ENCODE data around the gene KTI12.
"Not testable (repeated sequence)": the region's sequence is repeated elsewhere in the genome, so short reads cannot be mapped to it uniquely, and the experiment has no call there.

The KTI12 gene

GRCh38 chr1:52041551-52042185 lies 8.1 kb upstream of the KTI12 start:
- DNase-seq (ENCODE audit: low read depth in 1 of 2, low spot score in 1 of 2): no peak

DNA sequence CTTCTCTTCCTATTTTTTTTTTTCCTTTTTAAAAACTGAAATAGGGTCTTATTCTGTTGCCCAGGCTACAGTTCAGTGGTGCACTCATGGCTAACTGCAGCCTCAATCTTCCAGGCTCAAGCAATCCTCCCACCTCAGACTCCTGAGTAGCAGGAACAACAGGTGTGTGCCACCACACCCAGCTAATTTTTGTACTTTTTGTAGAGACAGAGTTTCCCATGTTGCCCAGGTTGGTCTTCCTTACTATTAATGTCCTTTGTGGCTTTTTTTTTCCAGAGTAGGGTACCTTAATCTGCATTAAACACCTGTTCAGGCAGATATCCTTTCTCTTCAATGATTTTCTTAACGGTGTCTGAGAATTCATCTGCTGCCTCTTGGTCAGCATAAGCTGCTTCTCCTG lies 4.3 kb upstream of the KTI12 start:
- DNase-seq (ENCODE audit: low read depth in 1 of 2, low spot score in 1 of 2): no peak

- DNase-seq (ENCODE audit: low read depth in 1 of 2, low spot score in 1 of 2): no peak
Measured at GRCh38 chr1:52037402-52037814, 3.8 kb upstream of the KTI12 start.

DNA sequence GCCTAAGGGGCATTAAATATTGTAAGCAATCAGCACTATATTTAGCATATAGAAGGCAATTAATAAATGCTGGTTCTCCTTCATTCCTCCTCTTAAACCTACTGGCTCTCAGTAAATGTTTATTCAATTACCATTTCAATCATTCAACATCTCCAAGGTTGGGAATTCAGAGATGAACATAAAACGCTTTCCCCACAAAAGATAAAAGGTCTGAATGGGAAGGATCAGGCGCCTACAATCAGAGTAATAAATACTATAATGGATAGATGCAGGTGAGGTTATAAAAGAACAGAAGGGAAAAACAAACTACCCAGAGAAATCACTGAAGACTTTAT lies 407 bp upstream of the KTI12 start:
- DNase-seq (ENCODE audit: low read depth in 1 of 2, low spot score in 1 of 2): no peak

DNA sequence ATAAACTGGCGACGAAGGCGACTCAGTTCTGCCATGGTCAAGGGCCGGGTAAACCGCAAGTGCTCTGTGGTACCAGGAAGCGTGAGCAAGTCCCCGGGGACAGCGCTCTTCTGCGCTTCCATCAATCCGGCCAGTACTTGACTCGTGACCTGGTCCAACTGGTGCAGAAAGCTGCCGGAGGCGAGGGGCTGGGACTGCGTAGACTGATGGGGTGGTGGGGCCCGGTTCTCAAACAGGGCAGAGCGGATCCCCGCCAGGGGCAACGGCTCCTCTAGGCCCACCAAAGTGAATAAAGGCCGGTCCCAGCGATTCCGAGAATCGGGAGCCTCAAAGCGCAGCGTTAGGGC lies 852 bp downstream of the KTI12 start:
- no peak for DNase-seq (ENCODE audit: low read depth in 1 of 2, low spot score in 1 of 2)

- no peak for DNase-seq (ENCODE audit: low read depth in 1 of 2, low spot score in 1 of 2)
Measured at GRCh38 chr1:52032124-52032784, 1.4 kb downstream of the KTI12 start.

GRCh38 chr1:52028839-52029238 lies 4.8 kb downstream of the KTI12 start:
- DNase-seq (ENCODE audit: low read depth in 1 of 2, low spot score in 1 of 2): not testable (repeated sequence)

GRCh38 chr1:52028328-52028727 lies 5.3 kb downstream of the KTI12 start:
- DNase-seq (ENCODE audit: low read depth in 1 of 2, low spot score in 1 of 2): no peak

- no peak for DNase-seq (ENCODE audit: low read depth in 1 of 2, low spot score in 1 of 2)
Measured at GRCh38 chr1:52026278-52026677, 7.3 kb downstream of the KTI12 start.

DNA sequence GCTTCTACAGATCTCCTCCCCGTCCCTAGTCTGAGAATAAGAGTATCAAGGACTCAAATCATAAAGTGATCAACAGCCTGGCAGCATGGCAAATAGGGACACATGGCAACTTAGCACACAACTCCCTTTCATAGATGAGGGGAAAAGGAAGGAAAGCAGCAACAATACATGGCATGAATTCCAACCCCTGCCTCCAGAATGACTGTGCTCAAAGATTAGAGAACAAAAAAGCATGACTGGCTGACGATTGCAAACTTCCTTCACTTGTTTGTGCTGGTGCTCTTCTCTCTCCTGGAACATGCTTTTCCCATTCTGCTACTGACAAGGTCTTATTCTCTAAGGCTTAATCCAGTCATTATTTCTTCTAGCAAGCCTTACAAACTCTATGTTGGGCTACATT lies 11.5 kb downstream of the KTI12 start:
- no peak for DNase-seq (ENCODE audit: low read depth in 1 of 2, low spot score in 1 of 2)

DNA sequence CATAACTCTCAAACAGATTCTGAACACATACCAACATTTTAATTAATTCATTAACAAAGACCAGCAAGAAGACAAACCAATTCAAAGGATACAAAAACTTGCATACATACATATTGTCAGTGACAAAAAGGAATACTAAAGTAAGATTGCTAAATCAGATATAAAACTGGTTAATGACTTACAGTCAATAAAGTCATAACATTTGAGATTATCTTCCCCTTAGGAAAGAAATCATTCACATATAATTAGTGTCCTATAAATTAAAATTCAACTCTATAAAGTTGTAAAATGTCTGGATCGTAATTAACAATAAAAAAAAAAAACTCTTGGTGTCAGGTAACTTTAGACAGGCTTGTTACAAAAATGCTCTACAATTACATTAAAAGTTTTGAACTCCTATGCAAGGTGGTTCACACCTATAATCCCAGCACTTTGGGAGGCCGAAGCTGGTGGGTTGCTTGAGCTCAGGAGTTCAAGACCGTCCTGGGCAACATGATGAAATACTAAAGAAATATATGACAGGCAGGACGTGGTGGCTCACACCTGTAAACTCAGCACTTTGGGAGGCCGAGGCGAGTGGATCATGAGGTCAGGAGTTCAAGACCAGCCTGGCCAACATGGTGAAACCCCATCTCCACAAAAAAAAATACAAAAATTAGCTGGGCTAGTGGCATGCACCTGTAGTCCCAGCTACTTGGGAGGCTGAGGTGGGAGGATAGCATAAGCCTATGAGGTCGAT lies 25.4 kb downstream of the KTI12 start:
- no peak for DNase-seq (ENCODE audit: low read depth in 1 of 2, low spot score in 1 of 2)

DNA sequence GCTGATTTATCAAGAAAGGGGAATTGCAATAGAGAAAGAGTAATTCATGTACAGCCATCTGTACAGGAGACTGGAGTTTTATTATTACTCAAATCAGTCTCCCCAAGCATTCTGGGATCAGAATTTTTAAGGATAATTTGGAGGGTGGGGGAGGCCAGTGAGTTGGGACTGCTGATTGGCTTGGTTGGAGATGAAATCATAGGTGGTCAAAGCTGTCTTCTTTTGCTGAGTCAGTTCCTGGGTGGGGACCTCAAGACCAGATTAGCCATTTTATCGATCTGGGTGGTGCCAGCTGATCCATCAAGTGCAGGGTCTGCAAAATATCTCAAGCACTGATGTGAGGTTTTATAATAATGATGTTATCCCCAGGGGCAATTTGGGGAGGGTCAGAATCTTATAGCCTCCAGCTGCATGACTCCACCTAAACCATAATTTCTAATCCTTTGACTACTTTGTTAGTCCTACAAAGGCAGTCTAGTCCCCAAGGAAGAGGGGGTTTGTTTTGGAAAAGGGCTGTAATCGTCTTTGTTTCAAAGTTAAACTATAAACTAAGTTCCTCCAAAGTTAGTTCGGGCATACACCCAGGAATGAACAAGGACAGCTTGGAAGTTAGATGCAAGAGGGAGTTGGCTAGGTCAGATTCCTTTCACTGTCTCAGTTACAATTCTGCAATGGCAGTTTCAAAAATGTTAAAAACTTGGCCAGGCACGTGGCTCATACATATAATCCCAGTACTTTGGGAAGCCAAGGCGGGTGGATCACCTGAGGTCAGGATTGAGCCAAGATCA lies 26.2 kb downstream of the KTI12 start:
- DNase-seq (ENCODE audit: low read depth in 1 of 2, low spot score in 1 of 2): no peak

DNA sequence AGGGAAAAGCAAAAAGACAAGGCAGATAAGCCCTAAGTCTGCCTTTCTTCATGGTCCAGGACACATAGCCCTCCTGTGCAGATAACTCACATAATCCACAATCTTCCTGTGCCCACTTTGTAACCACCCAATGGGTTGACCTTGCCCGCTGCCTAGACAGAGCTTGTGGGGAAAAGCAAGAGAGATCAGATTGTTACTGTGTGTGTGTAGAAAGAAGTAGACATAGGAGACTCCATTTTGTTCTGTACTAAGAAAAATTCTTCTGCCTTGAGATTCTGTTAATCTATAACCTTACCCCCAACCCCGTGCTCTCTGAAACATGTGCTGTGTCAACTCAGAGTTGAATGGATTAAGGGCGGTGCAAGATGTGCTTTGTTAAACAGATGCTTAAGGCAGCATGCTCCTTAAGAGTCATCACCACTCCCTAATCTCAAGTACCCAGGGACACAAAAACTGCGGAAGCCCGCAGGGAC lies 27.5 kb downstream of the KTI12 start:
- DNase-seq (ENCODE audit: low read depth in 1 of 2, low spot score in 1 of 2): not testable (repeated sequence)

DNA sequence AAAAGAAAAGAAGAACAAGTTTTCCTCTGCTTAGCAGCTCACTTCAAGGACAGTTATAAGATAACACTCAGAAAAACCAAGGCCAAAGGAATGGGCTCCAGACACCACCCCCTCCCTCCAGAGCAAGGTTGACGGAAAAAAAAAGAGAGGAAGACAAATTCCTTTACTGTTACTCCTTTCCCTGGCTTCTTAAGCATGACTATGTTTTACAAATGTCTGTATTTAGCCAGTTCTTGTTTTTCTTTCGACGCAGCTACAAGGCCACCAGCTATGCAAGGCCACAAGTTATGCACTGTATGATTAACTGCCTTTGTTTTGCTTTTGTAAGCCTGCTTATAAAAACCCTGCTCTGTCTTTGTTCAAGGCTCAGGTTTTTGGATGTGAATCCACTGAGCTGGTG lies 28.1 kb downstream of the KTI12 start:
- DNase-seq (ENCODE audit: low read depth in 1 of 2, low spot score in 1 of 2): not testable (repeated sequence)

DNA sequence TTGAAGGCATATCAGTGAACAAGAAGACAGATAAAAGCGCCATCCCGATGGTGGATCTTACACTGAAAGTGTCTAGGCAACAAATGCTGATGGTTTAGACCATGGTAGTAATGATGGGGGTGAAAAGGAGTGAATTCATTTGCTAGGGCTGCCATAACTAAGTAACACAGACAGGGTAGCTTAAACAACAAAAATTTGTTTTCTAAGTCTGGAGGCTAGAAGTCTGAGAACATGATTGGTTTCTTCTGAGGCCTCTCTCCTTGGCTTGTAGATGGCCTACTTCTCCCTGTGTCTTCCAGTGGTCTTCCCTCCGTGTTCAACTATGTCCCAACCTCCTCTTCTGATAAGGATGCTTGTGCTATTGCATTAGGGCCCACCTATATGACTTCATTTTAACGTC lies 29.7 kb downstream of the KTI12 start:
- no peak for DNase-seq (ENCODE audit: low read depth in 1 of 2, low spot score in 1 of 2)

DNA sequence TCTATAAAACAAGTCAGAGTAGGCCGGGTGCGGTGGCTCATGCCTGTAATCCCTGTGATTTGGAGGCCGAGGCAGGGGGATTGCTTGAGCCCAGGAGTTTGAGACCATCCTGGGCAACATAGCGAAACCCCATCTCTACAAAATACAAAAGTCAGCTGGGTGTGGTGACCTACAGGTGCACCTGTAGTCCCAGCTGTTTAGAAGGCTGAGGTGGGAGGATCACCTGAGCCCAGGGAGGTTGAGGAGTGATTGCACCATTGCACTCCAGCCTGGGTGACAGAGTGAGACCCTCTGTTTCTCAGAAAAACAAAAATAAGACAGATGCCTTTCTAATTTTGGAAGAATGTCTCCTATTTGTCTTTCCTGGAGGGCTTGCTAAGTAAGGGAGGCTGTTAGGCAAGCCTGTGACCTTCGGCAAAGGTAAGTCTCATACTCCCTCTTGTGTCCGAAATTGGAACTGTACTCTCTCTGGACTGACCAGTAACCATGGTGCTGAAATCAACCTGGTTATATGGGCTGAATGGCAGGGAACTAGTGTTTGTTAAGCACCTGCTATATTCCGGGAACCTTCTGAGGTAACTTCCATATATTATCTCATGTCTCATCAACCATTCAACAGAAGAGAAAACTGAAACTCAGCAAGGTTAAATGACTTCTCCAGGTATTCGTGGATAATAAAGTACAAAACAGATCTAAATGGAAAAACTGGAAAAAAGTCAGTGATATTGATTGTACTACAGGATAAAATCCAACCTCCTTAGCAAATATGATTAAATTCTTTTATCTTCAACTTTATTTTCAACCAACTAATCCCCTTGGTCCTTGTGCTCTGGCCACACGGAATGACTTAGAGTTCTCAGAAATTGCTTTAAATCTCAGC lies 31.3 kb downstream of the KTI12 start:
- DNase-seq (ENCODE audit: low read depth in 1 of 2, low spot score in 1 of 2): peak in 1 of 2 donors; percentile 19

DNA sequence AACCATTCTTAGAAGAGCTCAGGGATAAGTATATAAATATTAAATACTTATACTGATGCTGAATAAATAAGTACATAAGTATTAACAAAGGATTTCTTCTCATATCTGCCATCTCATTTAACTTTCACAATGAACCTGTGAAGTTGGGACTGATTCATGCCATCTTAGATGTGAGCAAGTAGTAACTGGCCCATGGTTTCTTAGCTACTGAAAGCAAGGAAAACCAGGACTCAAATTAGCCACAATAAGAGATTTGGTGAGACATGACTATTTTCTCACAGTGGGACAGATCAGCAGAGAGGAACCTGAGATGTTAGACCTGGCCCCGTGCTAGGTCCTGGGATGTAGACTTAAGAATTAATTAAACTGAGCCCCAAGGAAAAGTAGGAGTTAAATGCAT lies 34.9 kb downstream of the KTI12 start:
- no peak for DNase-seq (ENCODE audit: low read depth in 1 of 2, low spot score in 1 of 2)

DNA sequence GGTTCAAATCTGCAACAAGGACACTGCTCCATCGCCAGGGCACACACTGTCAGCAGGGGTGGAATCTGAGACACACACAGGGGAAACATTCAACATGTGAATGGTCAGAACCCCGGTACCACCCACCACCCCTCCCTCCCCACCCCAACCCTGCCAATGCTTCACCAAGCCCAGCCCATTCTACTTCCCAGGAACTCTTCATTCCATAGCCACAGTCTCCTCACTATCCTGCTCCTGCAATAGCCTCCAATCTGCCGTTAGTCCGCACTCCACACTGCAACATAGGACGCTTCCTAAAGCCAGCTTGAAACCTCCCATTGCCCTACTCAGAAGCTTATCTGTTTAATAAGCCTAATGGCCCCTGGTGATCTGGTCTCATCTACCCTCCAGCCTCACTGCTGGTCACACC lies 35.6 kb downstream of the KTI12 start:
- DNase-seq (ENCODE audit: low read depth in 1 of 2, low spot score in 1 of 2): no peak

GRCh38 chr1:51990478-51990965 lies 43.1 kb downstream of the KTI12 start, which contains the start of gene RAB3B:
Gene RAB3B (minus strand): TSS chr1:51990700. CDS start chr1:51977117, 13,583 bp downstream.
- peak; percentile 60 to 83 for DNase-seq (ENCODE audit: low read depth in 1 of 2, low spot score in 1 of 2)
